HepG2 (cell line): ENCODE data around the gene UBTD1. TPM values are rescaled to one million over a fixed set of nuclear protein-coding genes. Genes with fewer than 3 reads are reported as not detected.

Source experiments
- ATAC-seq: fragments of 200-7000 bp; cut with Tn5 transposase; 3 replicates; pipeline ENCODE4 v1.9.1; 2020; ENCODE audit warnings: mild to moderate bottlenecking, moderate library complexity
- BruUV-seq: library from RNA; stranded (reverse); fragments of 400-500 nt; replicated peaks from 2 replicates; lab custom pipeline; 2021; lab: Mats Ljungman, UMichigan
- CTCF ChIA-PET: fragments of 300-600 bp; formaldehyde crosslinking; extraction: SDS; loops from one replicate; lab custom pipeline; 2021; ENCODE audit warnings: low total read pairs, inconsistent platforms, low intra/inter-chr PET ratio; lab: Yijun Ruan, JAX
- POLR2A ChIA-PET: fragments of 350-600 bp; sonication (Branson Sonifier 250); formaldehyde crosslinking; loops from one replicate; lab custom pipeline; 2020; ENCODE audit warnings: antibody characterized with exemption, inconsistent platforms; lab: Yijun Ruan, JAX
- DNase-seq: peaks from one replicate; pipeline ENCODE4 v3.0.0-alpha.2; 2015; ENCODE audit warnings: low spot score
- FAIRE-seq: peaks from 3 replicates; lab custom pipeline; 2011; peaks lifted over from hg19 to GRCh38; lab: Jason Lieb, UNC
- H2AFZ ChIP-seq: one replicate; pipeline ENCODE4 v1.6.1; 2011; ENCODE audit warnings: low read length, inconsistent platforms
- H3K27ac ChIP-seq: fragments of 300-600 bp; 3 replicates; pipeline ENCODE4 v1.8.0; 2011; ENCODE audit warnings: mixed run types, mild to moderate bottlenecking, mixed read lengths, low read length, inconsistent platforms; ENCODE audit not compliant: insufficient read depth; ENCODE audit errors: extremely low read length
- H3K27me3 ChIP-seq, 2 experiments: fragments of 200-600 bp in 1 of 2; 2 replicates in 1 of 2; 3 replicates in 1 of 2; pipeline versions ENCODE4 v1.6.0 to v1.8.0; 2011; ENCODE audit warnings: low read length in 2 of 2, mild to moderate bottlenecking in 2 of 2, moderate library complexity in 2 of 2, inconsistent platforms in 1 of 2; ENCODE audit not compliant: insufficient read depth in 2 of 2, control insufficient read depth in 1 of 2
- H3K36me3 ChIP-seq, 2 experiments: fragments of 200-600 bp in 1 of 2; replicated peaks in 1 of 2; 2 replicates in 1 of 2; 3 replicates in 1 of 2; pipeline versions ENCODE4 v1.5.1 to v1.8.0; 2011; ENCODE audit warnings: low read length in 2 of 2, inconsistent platforms in 1 of 2; ENCODE audit not compliant: insufficient read depth in 2 of 2, control insufficient read depth in 1 of 2
- H3K4me1 ChIP-seq: 2 replicates; pipeline ENCODE4 v1.5.1; 2012; ENCODE audit warnings: low read length, inconsistent platforms; ENCODE audit not compliant: insufficient read depth
- H3K4me2 ChIP-seq: 2 replicates; pipeline ENCODE4 v1.6.0; 2011; ENCODE audit warnings: low read depth, low read length, inconsistent platforms
- H3K4me3 ChIP-seq, 3 experiments: fragments of 200-600 bp in 1 of 3; sonication (generic), shearing (Covaris generic) in 1 of 3; replicated peaks in 1 of 3; 2 replicates each; pipeline ENCODE4 v1.5.1; 2011 to 2016; ENCODE audit warnings: low read length in 3 of 3, inconsistent platforms in 2 of 3, low read depth in 2 of 3, mild to moderate bottlenecking in 2 of 3, control low read depth in 1 of 3, mixed read lengths in 1 of 3; ENCODE audit not compliant: insufficient read depth in 1 of 3
- H3K79me2 ChIP-seq: one replicate; pipeline ENCODE4 v1.6.1; 2011; ENCODE audit warnings: low read length, inconsistent platforms; ENCODE audit not compliant: insufficient read depth
- H3K9ac ChIP-seq: 2 replicates; pipeline ENCODE4 v1.6.0; 2011; ENCODE audit warnings: mild to moderate bottlenecking, low read depth, low read length, inconsistent platforms; ENCODE audit not compliant: insufficient read depth
- H3K9me3 ChIP-seq: 2 replicates; pipeline ENCODE4 v1.5.1; 2012; ENCODE audit warnings: mild to moderate bottlenecking, low read length
- H4K20me1 ChIP-seq: 2 replicates; pipeline ENCODE4 v1.6.0; 2011; ENCODE audit warnings: inconsistent platforms, mild to moderate bottlenecking, low read length, moderate library complexity; ENCODE audit not compliant: insufficient read depth
- HDAC1 ChIP-seq: sonication (generic); formaldehyde crosslinking; IDR thresholded peaks from 2 replicates; pipeline ENCODE4 v1.5.1; 2020; ENCODE audit warnings: mild to moderate bottlenecking, missing genetic modification reagents
- IKZF4 ChIP-seq: sonication (generic); formaldehyde crosslinking; IDR thresholded peaks from 2 replicates; pipeline ENCODE4 v1.5.1; 2020; ENCODE audit warnings: borderline replicate concordance, mild to moderate bottlenecking, low read depth, missing genetic modification reagents; ENCODE audit errors: not compliant biosample characterization
- JUND ChIP-seq: sonication (generic); formaldehyde crosslinking; IDR thresholded peaks from 2 replicates; pipeline ENCODE4 v1.8.0; 2022; ENCODE audit warnings: mild to moderate bottlenecking, missing genetic modification reagents
- PPARG ChIP-seq: conservative IDR thresholded peaks from 2 replicates; pipeline ENCODE4 v1.6.1; 2016; ENCODE audit warnings: missing biosample characterization, missing genetic modification reagents
- SIX1 ChIP-seq: sonication (generic); formaldehyde crosslinking; IDR thresholded peaks from 2 replicates; pipeline ENCODE4 v1.4.0; 2020; ENCODE audit warnings: missing genetic modification reagents, borderline replicate concordance
- ZNF468 ChIP-seq: sonication (generic); formaldehyde crosslinking; IDR thresholded peaks from 2 replicates; pipeline ENCODE4 v1.8.0; 2022; ENCODE audit warnings: mild to moderate bottlenecking, moderate library complexity, missing genetic modification reagents
- ZNF639 ChIP-seq: conservative IDR thresholded peaks from 2 replicates; pipeline ENCODE4 v1.6.1; 2018; ENCODE audit warnings: missing genetic modification reagents
- ZNF704 ChIP-seq: sonication (generic); formaldehyde crosslinking; IDR thresholded peaks from 2 replicates; pipeline ENCODE4 v1.8.1; 2023; ENCODE audit warnings: mild to moderate bottlenecking, inconsistent platforms, moderate library complexity, missing genetic modification reagents, borderline replicate concordance
- ZNF768 ChIP-seq: sonication (generic); formaldehyde crosslinking; IDR thresholded peaks from 2 replicates; pipeline ENCODE4 v1.4.0; 2020; ENCODE audit warnings: missing genetic modification reagents
- ZNF879 ChIP-seq: sonication (generic); formaldehyde crosslinking; IDR thresholded peaks from 2 replicates; pipeline ENCODE4 v1.8.1; 2023; ENCODE audit warnings: missing genetic modification reagents
- WGBS: methylation state at CpG from one replicate; pipeline ENCODE4 v1.1.6; 2017; ENCODE audit warnings: low lambda C conversion rate; 5-methylcytosine and 5-hydroxymethylcytosine counted together
- in situ Hi-C: cut with HindIII; loops from 2 replicates; pipeline ENCODE4 v1.10.0; 2017; ENCODE audit warnings: low pct_unique_long_range_greater_than_20kb; ENCODE audit not compliant: extremely low pct_ligation_motif_present
- intact Hi-C: fragments of 100-400 bp; cut with micrococcal nuclease; formaldehyde crosslinking; loops from one replicate; pipeline ENCODE4 v1.10.0; 2022; ENCODE audit not compliant: unreplicated experiment
- polyA plus RNA-seq, 8 experiments: library from polyadenylated mRNA; depleted of rRNA in 3 of 8; stranded (reverse) in 7 of 8; unstranded in 1 of 8; fragments of >200 nt; fragmentation: Illumina TruSeq in 4 of 8; extraction: Trizol in 4 of 8; gene quantifications; 2 replicates each; pipeline versions ENCODE4 v1.2.1 to v1.2.3, GENCODE V29; 2011 to 2016; ENCODE audit warnings: low read depth in 4 of 8, missing spikeins in 1 of 8, mixed read lengths in 1 of 8; ENCODE audit not compliant: insufficient read depth in 1 of 8
- total RNA-seq, 5 experiments: library from RNA; depleted of rRNA; stranded (reverse); fragments of >200 nt; fragmentation: Illumina TruSeq; extraction: Trizol; gene quantifications; 2 replicates each; pipeline ENCODE4 v1.2.3, GENCODE V29; 2016; ENCODE audit warnings: low read depth in 1 of 5
- TF ChIP-seq, protein P1 (sequence below): sonication (generic); formaldehyde crosslinking; IDR thresholded peaks from 2 replicates; pipeline ENCODE4 v1.4.0; 2020; ENCODE audit warnings: missing genetic modification reagents
- TF ChIP-seq, protein P2 (sequence below): IDR thresholded peaks from 2 replicates; pipeline ENCODE4 v1.6.1; 2016; ENCODE audit warnings: low read depth, missing genetic modification reagents, missing compliant biosample characterization

UBTD1 gene
- total and polyA plus RNA-seq, 2 of the 13 experiments (the other 11 are each of a cell fraction or from before 2014, with no cell fraction given) = 7.9 to 10.0 TPM

GRCh38 chr10:97590748-97591495 is 92.2 kb downstream of the UBTD1 start:
- ATAC-seq = no peak
- Histone ChIP-seq H3K4me1 (peaks cover 51% of the 10 kb centered on the region), H3K79me2 (peaks cover 3% of the 10 kb centered on the region), H4K20me1 (no peaks in the 10 kb centered on the region), H3K9ac (no peak overlapping the region), H3K27me3 (no peaks in the 10 kb centered on the region), H3K4me3 (no peak overlapping the region), H3K27ac (no peak overlapping the region), H3K9me3 (no peaks in the 10 kb centered on the region), H2AFZ (no peak overlapping the region), H3K36me3 (no peaks in the 10 kb centered on the region; a peak in 1 of 5 replicates), H3K4me2 (no peak overlapping the region)
- in situ Hi-C loops = no loop called here
- ChIA-PET POLR2A (no interaction called here), CTCF (no interaction called here)
- no peak for FAIRE-seq
- 56% methylated on average over 2 of the region's 5 CpGs for WGBS
- BruUV-seq = no TSS peak
- intact Hi-C loops = no loop called here
- DNase-seq = no peak
- no peak for TF ChIP-seq PPARG
- no peak for TF ChIP-seq ZNF468 (CRISPR knock-in tag)
- TF ChIP-seq ZNF704 (CRISPR knock-in tag) = no peak
- TF ChIP-seq, protein P1, sequence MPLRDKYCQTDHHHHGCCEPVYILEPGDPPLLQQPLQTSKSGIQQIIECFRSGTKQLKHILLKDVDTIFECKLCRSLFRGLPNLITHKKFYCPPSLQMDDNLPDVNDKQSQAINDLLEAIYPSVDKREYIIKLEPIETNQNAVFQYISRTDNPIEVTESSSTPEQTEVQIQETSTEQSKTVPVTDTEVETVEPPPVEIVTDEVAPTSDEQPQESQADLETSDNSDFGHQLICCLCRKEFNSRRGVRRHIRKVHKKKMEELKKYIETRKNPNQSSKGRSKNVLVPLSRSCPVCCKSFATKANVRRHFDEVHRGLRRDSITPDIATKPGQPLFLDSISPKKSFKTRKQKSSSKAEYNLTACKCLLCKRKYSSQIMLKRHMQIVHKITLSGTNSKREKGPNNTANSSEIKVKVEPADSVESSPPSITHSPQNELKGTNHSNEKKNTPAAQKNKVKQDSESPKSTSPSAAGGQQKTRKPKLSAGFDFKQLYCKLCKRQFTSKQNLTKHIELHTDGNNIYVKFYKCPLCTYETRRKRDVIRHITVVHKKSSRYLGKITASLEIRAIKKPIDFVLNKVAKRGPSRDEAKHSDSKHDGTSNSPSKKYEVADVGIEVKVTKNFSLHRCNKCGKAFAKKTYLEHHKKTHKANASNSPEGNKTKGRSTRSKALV (CRISPR knock-in tag) = no peak
- TF ChIP-seq HDAC1 (CRISPR knock-in tag) = no peak
- TF ChIP-seq IKZF4 (CRISPR knock-in tag) = no peak
- no peak for TF ChIP-seq SIX1 (CRISPR knock-in tag)
- no peak for TF ChIP-seq ZNF639 (CRISPR knock-in tag)
- TF ChIP-seq ZNF879 (CRISPR knock-in tag) = no peak
- TF ChIP-seq, protein P2, sequence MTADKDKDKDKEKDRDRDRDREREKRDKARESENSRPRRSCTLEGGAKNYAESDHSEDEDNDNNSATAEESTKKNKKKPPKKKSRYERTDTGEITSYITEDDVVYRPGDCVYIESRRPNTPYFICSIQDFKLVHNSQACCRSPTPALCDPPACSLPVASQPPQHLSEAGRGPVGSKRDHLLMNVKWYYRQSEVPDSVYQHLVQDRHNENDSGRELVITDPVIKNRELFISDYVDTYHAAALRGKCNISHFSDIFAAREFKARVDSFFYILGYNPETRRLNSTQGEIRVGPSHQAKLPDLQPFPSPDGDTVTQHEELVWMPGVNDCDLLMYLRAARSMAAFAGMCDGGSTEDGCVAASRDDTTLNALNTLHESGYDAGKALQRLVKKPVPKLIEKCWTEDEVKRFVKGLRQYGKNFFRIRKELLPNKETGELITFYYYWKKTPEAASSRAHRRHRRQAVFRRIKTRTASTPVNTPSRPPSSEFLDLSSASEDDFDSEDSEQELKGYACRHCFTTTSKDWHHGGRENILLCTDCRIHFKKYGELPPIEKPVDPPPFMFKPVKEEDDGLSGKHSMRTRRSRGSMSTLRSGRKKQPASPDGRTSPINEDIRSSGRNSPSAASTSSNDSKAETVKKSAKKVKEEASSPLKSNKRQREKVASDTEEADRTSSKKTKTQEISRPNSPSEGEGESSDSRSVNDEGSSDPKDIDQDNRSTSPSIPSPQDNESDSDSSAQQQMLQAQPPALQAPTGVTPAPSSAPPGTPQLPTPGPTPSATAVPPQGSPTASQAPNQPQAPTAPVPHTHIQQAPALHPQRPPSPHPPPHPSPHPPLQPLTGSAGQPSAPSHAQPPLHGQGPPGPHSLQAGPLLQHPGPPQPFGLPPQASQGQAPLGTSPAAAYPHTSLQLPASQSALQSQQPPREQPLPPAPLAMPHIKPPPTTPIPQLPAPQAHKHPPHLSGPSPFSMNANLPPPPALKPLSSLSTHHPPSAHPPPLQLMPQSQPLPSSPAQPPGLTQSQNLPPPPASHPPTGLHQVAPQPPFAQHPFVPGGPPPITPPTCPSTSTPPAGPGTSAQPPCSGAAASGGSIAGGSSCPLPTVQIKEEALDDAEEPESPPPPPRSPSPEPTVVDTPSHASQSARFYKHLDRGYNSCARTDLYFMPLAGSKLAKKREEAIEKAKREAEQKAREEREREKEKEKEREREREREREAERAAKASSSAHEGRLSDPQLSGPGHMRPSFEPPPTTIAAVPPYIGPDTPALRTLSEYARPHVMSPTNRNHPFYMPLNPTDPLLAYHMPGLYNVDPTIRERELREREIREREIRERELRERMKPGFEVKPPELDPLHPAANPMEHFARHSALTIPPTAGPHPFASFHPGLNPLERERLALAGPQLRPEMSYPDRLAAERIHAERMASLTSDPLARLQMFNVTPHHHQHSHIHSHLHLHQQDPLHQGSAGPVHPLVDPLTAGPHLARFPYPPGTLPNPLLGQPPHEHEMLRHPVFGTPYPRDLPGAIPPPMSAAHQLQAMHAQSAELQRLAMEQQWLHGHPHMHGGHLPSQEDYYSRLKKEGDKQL = no peak
- no peak for TF ChIP-seq JUND (CRISPR knock-in tag)
- no peak for TF ChIP-seq ZNF768 (CRISPR knock-in tag)
